IMR-90 (cell line): ENCODE data around the gene AP3D1. TPM values are rescaled to one million over a fixed set of nuclear protein-coding genes. Genes with fewer than 3 reads are reported as not detected.

Experiments
- ATAC-seq: fragments of 200-7000 bp; cut with Tn5 transposase; 2 replicates; pipeline ENCODE4 v1.9.1; 2020; ENCODE audit warnings: low read depth, mild to moderate bottlenecking, moderate library complexity
- BruUV-seq: library from RNA; stranded (reverse); fragments of 400-500 nt; replicated peaks from 2 replicates; lab custom pipeline; 2021; lab: Mats Ljungman, UMichigan
- CTCF ChIA-PET: fragments of 300-600 bp; formaldehyde crosslinking; extraction: SDS; loops from one replicate; lab custom pipeline; 2021; ENCODE audit warnings: antibody characterized with exemption; lab: Yijun Ruan, JAX
- POLR2A ChIA-PET: fragments of 300-600 bp; sonication (Branson Sonifier 250); formaldehyde crosslinking; loops from one replicate; lab custom pipeline; 2022; ENCODE audit warnings: antibody characterized with exemption; ENCODE audit not compliant: unreplicated experiment; lab: Charles Lee
- DNase-seq: peaks from one replicate; pipeline ENCODE4 v3.0.0; 2013
- H2AFZ ChIP-seq: replicated peaks from 2 replicates; pipeline ENCODE3; 2013; ENCODE audit warnings: low read length, mild to moderate bottlenecking; ENCODE audit not compliant: poor library complexity
- H2AK5ac ChIP-seq: 2 replicates; pipeline ENCODE4 v1.6.1; 2013; ENCODE audit warnings: low read depth, low read length, inconsistent platforms
- H2AK9ac ChIP-seq: replicated peaks from 2 replicates; pipeline ENCODE3; 2013; ENCODE audit warnings: mild to moderate bottlenecking, low read depth, low read length, moderate library complexity; ENCODE audit not compliant: poor library complexity
- H2BK120ac ChIP-seq: 2 replicates; pipeline ENCODE4 v1.6.1; 2013; ENCODE audit warnings: low read depth, low read length, inconsistent platforms
- H2BK15ac ChIP-seq: 3 replicates; pipeline ENCODE4 v1.6.1; 2013; ENCODE audit warnings: low read depth, low read length, inconsistent platforms
- H2BK20ac ChIP-seq: 2 replicates; pipeline ENCODE4 v1.6.1; 2013; ENCODE audit warnings: low read depth, mild to moderate bottlenecking, inconsistent platforms, low read length, moderate library complexity
- H2BK5ac ChIP-seq: 2 replicates; pipeline ENCODE4 v1.6.1; 2013; ENCODE audit warnings: mild to moderate bottlenecking, low read depth, low read length, inconsistent platforms; ENCODE audit not compliant: poor library complexity, severe bottlenecking
- H3K14ac ChIP-seq: replicated peaks from 2 replicates; pipeline ENCODE4 v1.6.1; 2013; ENCODE audit warnings: low read depth, low read length, inconsistent platforms
- H3K18ac ChIP-seq: 2 replicates; pipeline ENCODE4 v1.6.1; 2013; ENCODE audit warnings: low read depth, low read length, control low read depth
- H3K23ac ChIP-seq: 2 replicates; pipeline ENCODE4 v1.6.1; 2013; ENCODE audit warnings: low read depth, low read length, inconsistent platforms
- H3K27ac ChIP-seq: 2 replicates; pipeline ENCODE4 v1.5.1; 2013; ENCODE audit warnings: mild to moderate bottlenecking, control low read depth, low read length; ENCODE audit not compliant: insufficient read depth
- H3K27me3 ChIP-seq: 2 replicates; pipeline ENCODE4 v1.6.1; 2013; ENCODE audit warnings: low read length; ENCODE audit not compliant: control insufficient read depth, insufficient read depth
- H3K36me3 ChIP-seq: 2 replicates; pipeline ENCODE4 v1.6.1; 2013; ENCODE audit warnings: low read length, mixed read lengths; ENCODE audit not compliant: control insufficient read depth, insufficient read depth
- H3K4ac ChIP-seq: 2 replicates; pipeline ENCODE4 v1.6.1; 2013; ENCODE audit warnings: low read depth, low read length, inconsistent platforms
- H3K4me1 ChIP-seq: 2 replicates; pipeline ENCODE4 v1.6.1; 2013; ENCODE audit warnings: low read length, mixed read lengths; ENCODE audit not compliant: control insufficient read depth, insufficient read depth
- H3K4me2 ChIP-seq: 2 replicates; pipeline ENCODE4 v1.6.1; 2013; ENCODE audit warnings: low read depth, mild to moderate bottlenecking, control low read depth, low read length, moderate library complexity
- H3K4me3 ChIP-seq: 2 replicates; pipeline ENCODE4 v1.5.1; 2013; ENCODE audit warnings: low read depth, mild to moderate bottlenecking, control low read depth, low read length, moderate library complexity; ENCODE audit not compliant: insufficient read depth
- H3K56ac ChIP-seq: 2 replicates; pipeline ENCODE4 v1.6.1; 2013; ENCODE audit warnings: low read length, inconsistent platforms; ENCODE audit not compliant: insufficient read depth; ENCODE audit errors: extremely low read depth
- H3K79me1 ChIP-seq, 2 experiments: 2 replicates each; pipeline ENCODE4 v1.6.1; 2013; ENCODE audit warnings: low read length in 2 of 2, inconsistent platforms in 1 of 2, low read depth in 1 of 2
- H3K9ac ChIP-seq: 2 replicates; pipeline ENCODE4 v1.6.1; 2013; ENCODE audit warnings: low read depth, low read length, control low read depth
- H3K9me1 ChIP-seq: 2 replicates; pipeline ENCODE4 v1.6.1; 2013; ENCODE audit warnings: low read length, inconsistent platforms; ENCODE audit not compliant: insufficient read depth
- H3K9me3 ChIP-seq: 2 replicates; pipeline ENCODE4 v1.6.1; 2013; ENCODE audit warnings: low read length; ENCODE audit not compliant: control insufficient read depth, insufficient read depth
- H4K20me1 ChIP-seq: 2 replicates; pipeline ENCODE4 v1.6.1; 2013; ENCODE audit warnings: low read length, inconsistent platforms; ENCODE audit not compliant: insufficient read depth
- H4K5ac ChIP-seq: 2 replicates; pipeline ENCODE4 v1.6.1; 2013; ENCODE audit warnings: mild to moderate bottlenecking, low read depth, low read length, control low read depth
- H4K8ac ChIP-seq, 2 experiments: 2 replicates each; pipeline ENCODE4 v1.6.1; 2013; ENCODE audit warnings: low read depth in 2 of 2, low read length in 2 of 2, control low read depth in 1 of 2, inconsistent platforms in 1 of 2
- H4K91ac ChIP-seq: 2 replicates; pipeline ENCODE4 v1.6.1; 2013; ENCODE audit warnings: low read depth, low read length, inconsistent platforms; ENCODE audit not compliant: insufficient read depth
- CEBPB ChIP-seq: IDR thresholded peaks from 2 replicates; pipeline ENCODE4 v1.6.1; 2012; ENCODE audit warnings: low read depth, low read length, improper control_type of control experiment
- MAZ ChIP-seq: IDR thresholded peaks from 2 replicates; pipeline ENCODE4 v1.6.1; 2012; ENCODE audit warnings: low read depth, mild to moderate bottlenecking, low read length, improper control_type of control experiment, moderate library complexity, borderline replicate concordance
- POLR2A ChIP-seq: IDR thresholded peaks from 2 replicates; pipeline ENCODE4 v1.6.1; 2012; ENCODE audit warnings: mild to moderate bottlenecking, low read depth, low read length
- RFX5 ChIP-seq: IDR thresholded peaks from 2 replicates; pipeline ENCODE4 v1.8.0; 2012; ENCODE audit warnings: low read depth, mild to moderate bottlenecking, low read length, moderate library complexity
- SMC3 ChIP-seq: fragments of 150-350 bp; IDR thresholded peaks from 2 replicates; pipeline ENCODE4 v1.6.1; 2016; ENCODE audit warnings: low read depth, mild to moderate bottlenecking, antibody characterized with exemption, low read length, moderate library complexity
- WGBS, 2 experiments: methylation state at CpG; one replicate each; pipeline versions ENCODE4 v1.1.5 to v1.1.7; 2013; ENCODE audit warnings: missing lambda C conversion rate in 2 of 2; ENCODE audit not compliant: insufficient read length in 1 of 2; ENCODE audit errors: extremely low coverage in 2 of 2; 5-methylcytosine and 5-hydroxymethylcytosine counted together
- dilution Hi-C: fragments of 300-500 bp; cut with HindIII; formaldehyde crosslinking; loops from one replicate; pipeline ENCODE4 v1.14.3; 2018; ENCODE audit warnings: low sequenced_read_pairs; ENCODE audit not compliant: unreplicated experiment
- in situ Hi-C: fragments of 300-500 bp; cut with MboI; formaldehyde crosslinking; loops from 3 replicates; pipeline ENCODE4 v1.14.3; 2019; ENCODE audit warnings: low sequenced_read_pairs, inconsistent platforms, mixed read lengths
- intact Hi-C: fragments of 100-400 bp; cut with micrococcal nuclease; formaldehyde crosslinking; loops from 2 replicates; pipeline ENCODE4 v1.10.0; 2022
- polyA plus RNA-seq, 3 experiments: library from polyadenylated mRNA; depleted of rRNA; stranded (reverse); fragments of >200 nt; gene quantifications; 2 replicates each; pipeline ENCODE4 v1.2.3, GENCODE V29; 2012; ENCODE audit warnings: low replicate concordance in 1 of 3
- total RNA-seq: library from RNA; depleted of rRNA; stranded (reverse); fragments of >200 nt; gene quantifications from 2 replicates; pipeline ENCODE4 v1.2.3, GENCODE V29; 2012
- TF ChIP-seq, protein P1 (sequence below): fragments of 150-350 bp; IDR thresholded peaks from 2 replicates; pipeline ENCODE4 v1.6.1; 2016; ENCODE audit warnings: low read depth, mild to moderate bottlenecking, low read length, moderate library complexity, borderline replicate concordance
- TF ChIP-seq, protein P2 (sequence below): fragments of 150-350 bp; IDR thresholded peaks from 2 replicates; pipeline ENCODE4 v1.6.1; 2017; ENCODE audit warnings: mild to moderate bottlenecking, antibody characterized with exemption, low read length, low read depth

The AP3D1 gene
- total and polyA plus RNA-seq, 2 of the 4 experiments (the other 2 are of a cell fraction) = 75.3 to 129 TPM

DNA sequence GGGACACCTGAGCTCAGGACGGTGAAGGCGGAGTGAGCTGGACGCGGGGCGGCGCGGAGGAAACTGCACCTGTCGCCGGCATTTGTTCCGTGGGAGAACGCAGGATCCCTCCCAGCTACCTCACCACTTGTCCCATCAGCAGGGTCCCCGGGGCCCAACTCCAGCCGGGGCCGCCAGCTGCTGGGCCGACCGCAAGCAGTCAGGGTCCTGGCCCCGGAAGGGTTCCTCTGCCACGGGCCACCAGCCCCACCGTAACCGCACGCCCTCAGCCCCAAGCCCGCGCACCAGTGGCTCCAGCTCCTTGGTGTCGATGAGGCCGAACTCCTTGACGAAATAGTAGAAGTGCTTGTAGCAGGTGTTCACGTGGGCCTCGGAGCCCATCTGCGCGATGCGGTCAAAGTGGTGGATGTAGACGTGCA, 74.8 kb downstream of the AP3D1 start:
- no peak overlapping the region for H3K27ac ChIP-seq
- no peak overlapping the region for H3K14ac ChIP-seq
- no peaks in the 10 kb centered on the region for H4K20me1 ChIP-seq
- dilution Hi-C loops = no loop called here
- no peak overlapping the region for H2AK5ac ChIP-seq
- H4K91ac ChIP-seq = no peak overlapping the region
- H3K9me3 ChIP-seq = no peaks in the 10 kb centered on the region
- TF ChIP-seq POLR2A (no peak), SMC3 (no peak), RFX5 (no peak), MAZ (no peak), CEBPB (no peak)
- TF ChIP-seq, protein P1, sequence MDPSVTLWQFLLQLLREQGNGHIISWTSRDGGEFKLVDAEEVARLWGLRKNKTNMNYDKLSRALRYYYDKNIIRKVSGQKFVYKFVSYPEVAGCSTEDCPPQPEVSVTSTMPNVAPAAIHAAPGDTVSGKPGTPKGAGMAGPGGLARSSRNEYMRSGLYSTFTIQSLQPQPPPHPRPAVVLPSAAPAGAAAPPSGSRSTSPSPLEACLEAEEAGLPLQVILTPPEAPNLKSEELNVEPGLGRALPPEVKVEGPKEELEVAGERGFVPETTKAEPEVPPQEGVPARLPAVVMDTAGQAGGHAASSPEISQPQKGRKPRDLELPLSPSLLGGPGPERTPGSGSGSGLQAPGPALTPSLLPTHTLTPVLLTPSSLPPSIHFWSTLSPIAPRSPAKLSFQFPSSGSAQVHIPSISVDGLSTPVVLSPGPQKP = no peak
- TF ChIP-seq, protein P2, sequence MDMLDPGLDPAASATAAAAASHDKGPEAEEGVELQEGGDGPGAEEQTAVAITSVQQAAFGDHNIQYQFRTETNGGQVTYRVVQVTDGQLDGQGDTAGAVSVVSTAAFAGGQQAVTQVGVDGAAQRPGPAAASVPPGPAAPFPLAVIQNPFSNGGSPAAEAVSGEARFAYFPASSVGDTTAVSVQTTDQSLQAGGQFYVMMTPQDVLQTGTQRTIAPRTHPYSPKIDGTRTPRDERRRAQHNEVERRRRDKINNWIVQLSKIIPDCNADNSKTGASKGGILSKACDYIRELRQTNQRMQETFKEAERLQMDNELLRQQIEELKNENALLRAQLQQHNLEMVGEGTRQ = no peak
- no peak overlapping the region for H3K9ac ChIP-seq
- no peak overlapping the region for H4K5ac ChIP-seq
- intact Hi-C loops = no loop called here
- peaks cover 8 to 15% of the 10 kb centered on the region in 2 experiments; a peak in 3 of 4 replicates for H3K79me1 ChIP-seq
- no peak overlapping the region for H3K4me2 ChIP-seq
- H2BK15ac ChIP-seq = no peak overlapping the region
- H3K23ac ChIP-seq = no peak overlapping the region
- no peaks in the 10 kb centered on the region for H3K4me1 ChIP-seq
- in situ Hi-C loops = no loop called here
- POLR2A ChIA-PET = no interaction called here
- H2AFZ ChIP-seq = no peak overlapping the region
- no peak overlapping the region for H2BK5ac ChIP-seq
- H3K56ac ChIP-seq = no peak overlapping the region
- CTCF ChIA-PET = no interaction called here
- no peak overlapping the region for H3K18ac ChIP-seq
- 95% methylated on average over 29 of the region's 32 CpGs; no CpG with 5 or more reads in 1 of the 2 experiments for WGBS, 2 experiments
- H4K8ac ChIP-seq = no peak overlapping the region
- no peak overlapping the region for H2BK20ac ChIP-seq
- H3K27me3 ChIP-seq = no peaks in the 10 kb centered on the region
- ATAC-seq = no peak
- BruUV-seq = no TSS peak
- H2AK9ac ChIP-seq = no peak overlapping the region
- no peak for DNase-seq
- H2BK120ac ChIP-seq = no peak overlapping the region
- no peaks in the 10 kb centered on the region for H3K9me1 ChIP-seq
- H3K4ac ChIP-seq = no peak overlapping the region
- H3K4me3 ChIP-seq = no peak overlapping the region
- peaks cover 67% of the 10 kb centered on the region for H3K36me3 ChIP-seq
